GM12878 (cell line): Measurements from ENCODE around the gene WNK2. TPM values are rescaled to one million over a fixed set of nuclear protein-coding genes. Genes with fewer than 3 reads are reported as not detected.

Experiments used
- ATAC-seq: fragments of 200-7000 bp; cut with Tn5 transposase; 3 replicates; pipeline ENCODE4 v1.9.1; 2020; ENCODE audit warnings: mild to moderate bottlenecking, moderate library complexity
- BruUV-seq: library from RNA; stranded (reverse); fragments of 400-500 nt; replicated peaks from 2 replicates; lab custom pipeline; 2021; lab: Mats Ljungman, UMichigan
- CTCF ChIA-PET: fragments of 300-600 bp; sonication (Branson Sonifier 250); formaldehyde crosslinking; extraction: SDS; loops from one replicate; lab custom pipeline; 2021; ENCODE audit warnings: inconsistent platforms; lab: Yijun Ruan, JAX
- POLR2A ChIA-PET: fragments of 350-600 bp; formaldehyde crosslinking; extraction: SDS; loops from one replicate; lab custom pipeline; 2021; ENCODE audit warnings: inconsistent platforms; lab: Charles Lee
- RAD21 ChIA-PET: fragments of 300-600 bp; sonication (Branson Sonifier 250); formaldehyde crosslinking; loops from one replicate; lab custom pipeline; 2023; ENCODE audit warnings: antibody characterized with exemption; ENCODE audit not compliant: unreplicated experiment; lab: Charles Lee
- SMC1A ChIA-PET: fragments of 300-600 bp; sonication (Branson Sonifier 250); formaldehyde crosslinking; loops from one replicate; lab custom pipeline; 2023; ENCODE audit not compliant: unreplicated experiment, uncharacterized antibody; lab: Charles Lee
- DNase-seq: peaks from one replicate; pipeline ENCODE4 v3.0.0-alpha.2; 2011; ENCODE audit warnings: low read depth, low spot score
- FAIRE-seq: peaks from 3 replicates; lab custom pipeline; 2011; peaks lifted over from hg19 to GRCh38; lab: Jason Lieb, UNC
- H2AFZ ChIP-seq: 2 replicates; pipeline ENCODE4 v1.6.0; 2011; ENCODE audit warnings: low read depth, low read length, control low read depth; ENCODE audit not compliant: control insufficient read depth
- H3K27ac ChIP-seq: 2 replicates; pipeline ENCODE4 v1.5.1; 2011; ENCODE audit warnings: control low read depth; ENCODE audit not compliant: control insufficient read depth, insufficient read depth
- H3K27me3 ChIP-seq, 2 experiments: replicated peaks in 1 of 2; 2 replicates each; pipeline versions ENCODE4 v1.6.0 to v1.6.1; 2011; ENCODE audit warnings: low read length in 1 of 2; ENCODE audit not compliant: control insufficient read depth in 2 of 2, insufficient read depth in 2 of 2
- H3K36me3 ChIP-seq, 2 experiments: 2 replicates each; pipeline ENCODE4 v1.5.1; 2011; ENCODE audit warnings: low read length in 1 of 2; ENCODE audit not compliant: control insufficient read depth in 2 of 2, insufficient read depth in 2 of 2
- H3K4me1 ChIP-seq: 2 replicates; pipeline ENCODE4 v1.6.1; 2011; ENCODE audit warnings: mild to moderate bottlenecking, low read length, moderate library complexity, mixed read lengths; ENCODE audit not compliant: control insufficient read depth, insufficient read depth
- H3K4me2 ChIP-seq: 2 replicates; pipeline ENCODE4 v1.6.0; 2011; ENCODE audit warnings: control low read depth; ENCODE audit not compliant: control insufficient read depth, insufficient read depth
- H3K4me3 ChIP-seq: fragments of 200-600 bp; sonication (generic); 2 replicates; pipeline ENCODE4 v1.5.1; 2016
- H3K79me2 ChIP-seq: 2 replicates; pipeline ENCODE4 v1.6.0; 2011; ENCODE audit warnings: low read length; ENCODE audit not compliant: control insufficient read depth, insufficient read depth
- H3K9ac ChIP-seq: 2 replicates; pipeline ENCODE4 v1.8.0; 2011; ENCODE audit warnings: low read length, control low read depth, mixed read lengths; ENCODE audit not compliant: control insufficient read depth, insufficient read depth
- H3K9me3 ChIP-seq: replicated peaks from 3 replicates; pipeline ENCODE4 v1.5.1; 2011; ENCODE audit warnings: mild to moderate bottlenecking, low read length; ENCODE audit not compliant: control insufficient read depth, insufficient read depth
- H4K20me1 ChIP-seq: 2 replicates; pipeline ENCODE4 v1.6.0; 2011; ENCODE audit not compliant: control insufficient read depth, insufficient read depth
- BHLHE40 ChIP-seq, 2 experiments: fragments of 450-650 bp in 1 of 2; IDR thresholded peaks; 2 replicates each; pipeline ENCODE4 v1.6.1; 2011 to 2017; ENCODE audit warnings: low read depth in 2 of 2, borderline replicate concordance in 1 of 2, improper control_type of control experiment in 1 of 2, low read length in 1 of 2, mild to moderate bottlenecking in 1 of 2
- CBX3 ChIP-seq: fragments of 200-600 bp; sonication (generic); IDR thresholded peaks from 2 replicates; pipeline ENCODE4 v1.6.1; 2016; ENCODE audit warnings: low read depth, borderline replicate concordance
- EED ChIP-seq: sonication (generic); IDR thresholded peaks from 2 replicates; pipeline ENCODE4 v1.6.1; 2016; ENCODE audit warnings: antibody characterized with exemption, low read depth
- EP300 ChIP-seq, 2 experiments: fragments of 150-350 bp in 1 of 2; IDR thresholded peaks; 2 replicates each; pipeline ENCODE4 v1.6.1; 2011 to 2012; ENCODE audit warnings: low read depth in 2 of 2, low read length in 2 of 2, borderline replicate concordance in 1 of 2, improper control_type of control experiment in 1 of 2, inconsistent platforms in 1 of 2; ENCODE audit not compliant: control insufficient read depth in 1 of 2
- HCFC1 ChIP-seq: fragments of 150-350 bp; IDR thresholded peaks from 2 replicates; pipeline ENCODE4 v1.6.1; 2014; ENCODE audit warnings: low read length
- NBN ChIP-seq: fragments of 450-650 bp; IDR thresholded peaks from 2 replicates; pipeline ENCODE4 v1.6.1; 2016
- NFYB ChIP-seq: IDR thresholded peaks from 2 replicates; pipeline ENCODE4 v1.6.1; 2011; ENCODE audit warnings: low read depth, mild to moderate bottlenecking, low read length, improper control_type of control experiment, moderate library complexity; ENCODE audit not compliant: insufficient read depth
- NR2C2 ChIP-seq: IDR thresholded peaks from 2 replicates; pipeline ENCODE4 v1.6.1; 2011; ENCODE audit warnings: borderline replicate concordance, low read depth; ENCODE audit not compliant: control insufficient read depth, insufficient read length
- PBX3 ChIP-seq: IDR thresholded peaks from 2 replicates; pipeline ENCODE4 v1.6.1; 2011; ENCODE audit warnings: mild to moderate bottlenecking, low read depth, low read length, moderate library complexity; ENCODE audit not compliant: insufficient replicate concordance
- POLR2AphosphoS2 ChIP-seq: IDR thresholded peaks from 2 replicates; pipeline ENCODE4 v1.6.1; 2011; ENCODE audit warnings: low read depth, mild to moderate bottlenecking, low read length, improper control_type of control experiment, moderate library complexity
- SMC3 ChIP-seq: IDR thresholded peaks from 2 replicates; pipeline ENCODE4 v1.6.1; 2011; ENCODE audit warnings: low read length, improper control_type of control experiment, borderline replicate concordance
- SP1 ChIP-seq: IDR thresholded peaks from one replicate; pipeline ENCODE4 v1.6.1; 2011; ENCODE audit warnings: low read depth, low read length
- SREBF1 ChIP-seq: IDR thresholded peaks from 2 replicates; pipeline ENCODE4 v1.6.1; 2012; ENCODE audit warnings: mild to moderate bottlenecking, low read length
- YY1 ChIP-seq: IDR thresholded peaks from 2 replicates; pipeline ENCODE4 v1.6.1; 2011; ENCODE audit warnings: low read depth, mild to moderate bottlenecking, low read length
- ZNF207 ChIP-seq: fragments of 450-650 bp; IDR thresholded peaks from 2 replicates; pipeline ENCODE4 v1.6.1; 2014; ENCODE audit warnings: antibody characterized with exemption, mild to moderate bottlenecking, borderline replicate concordance
- ZZZ3 ChIP-seq: IDR thresholded peaks from 2 replicates; pipeline ENCODE4 v1.6.1; 2011; ENCODE audit warnings: low read depth; ENCODE audit not compliant: control insufficient read depth, insufficient read length
- WGBS: methylation state at CpG from one replicate; pipeline ENCODE4 v1.1.6; 2016; ENCODE audit warnings: low lambda C conversion rate; ENCODE audit not compliant: insufficient replicate concordance, insufficient coverage; ENCODE audit errors: missing lambda C conversion rate; 5-methylcytosine and 5-hydroxymethylcytosine counted together
- in situ Hi-C: fragments of 300-500 bp; cut with MboI; formaldehyde crosslinking; loops from 9 replicates; pipeline ENCODE4 v1.14.3; 2018; ENCODE audit warnings: mixed read lengths
- intact Hi-C: fragments of 100-400 bp; cut with micrococcal nuclease; formaldehyde crosslinking; loops from one replicate; pipeline ENCODE4 v1.14.2; 2022; ENCODE audit not compliant: unreplicated experiment
- polyA plus RNA-seq, 11 experiments: library from polyadenylated mRNA; depleted of rRNA in 4 of 11; unstranded in 6 of 11; stranded (reverse) in 5 of 11; fragments of >200 nt; fragmentation: Nextera tagmentation in 4 of 11; fragmentation: Illumina TruSeq in 1 of 11; extraction: Ambion mirVana in 4 of 11; extraction: Trizol in 1 of 11; gene quantifications; 1 replicate in 1 of 11; 2 replicates in 10 of 11; pipeline versions ENCODE4 v1.2.1 to v1.2.3, GENCODE V29; 2011 to 2016; ENCODE audit warnings: inconsistent platforms in 2 of 11, missing spikeins in 2 of 11, low read depth in 1 of 11
- total RNA-seq, 4 experiments: library from RNA; depleted of rRNA in 3 of 4; stranded (reverse); fragments of >200 nt in 3 of 4; fragmentation: Illumina TruSeq in 1 of 4; extraction: Trizol in 1 of 4; gene quantifications; 2 replicates each; pipeline versions ENCODE4 v1.2.1 to v1.2.3, GENCODE V29; 2013 to 2021
- TF ChIP-seq, protein P1 (sequence below): fragments of 450-650 bp; IDR thresholded peaks from 2 replicates; pipeline ENCODE4 v1.6.1; 2018; ENCODE audit warnings: mild to moderate bottlenecking, low read depth, moderate library complexity; ENCODE audit not compliant: partially characterized antibody
- TF ChIP-seq, protein P2 (sequence below): fragments of 450-650 bp; IDR thresholded peaks from 2 replicates; pipeline ENCODE4 v1.6.1; 2017; ENCODE audit warnings: low read depth, mild to moderate bottlenecking, moderate library complexity
- TF ChIP-seq, protein P3 (sequence below): fragments of 150-350 bp; IDR thresholded peaks from 2 replicates; pipeline ENCODE4 v1.6.1; 2014; ENCODE audit warnings: mild to moderate bottlenecking, low read depth, low read length

Gene WNK2
- total and polyA plus RNA-seq, 10 of the 15 experiments (the other 5 are each of a cell fraction or from before 2014, with no cell fraction given), result 0.15 TPM; not detected in 9

- Histone ChIP-seq H3K79me2 (no peaks in the 10 kb centered on the region), H3K4me3 (no peak overlapping the region), H3K36me3 (no peaks in the 10 kb centered on the region), H2AFZ (no peak overlapping the region), H3K27me3 (peaks cover 0 to 2% of the 10 kb centered on the region in 2 experiments; a peak in 2 of 4 replicates), H3K27ac (no peak overlapping the region), H4K20me1 (no peaks in the 10 kb centered on the region), H3K9ac (no peak overlapping the region), H3K4me1 (no peaks in the 10 kb centered on the region), H3K4me2 (no peak overlapping the region), H3K9me3 (no peaks in the 10 kb centered on the region)
- BruUV-seq, result no TSS peak
- in situ Hi-C loops (no loop called here), intact Hi-C loops (no loop called here)
- FAIRE-seq (no peak), DNase-seq (no peak), ATAC-seq (no peak)
- ChIA-PET SMC1A (no interaction called here), RAD21 (no interaction called here), POLR2A (no interaction called here), CTCF (no interaction called here)
- 26% methylated on average over 7 of the region's 7 CpGs for WGBS
- TF ChIP-seq EED, result no peak
- TF ChIP-seq PBX3, result no peak
- no peak for TF ChIP-seq NFYB
- TF ChIP-seq NBN, result no peak
- no peak for TF ChIP-seq SP1
- no peak for TF ChIP-seq YY1
- TF ChIP-seq, protein P1, sequence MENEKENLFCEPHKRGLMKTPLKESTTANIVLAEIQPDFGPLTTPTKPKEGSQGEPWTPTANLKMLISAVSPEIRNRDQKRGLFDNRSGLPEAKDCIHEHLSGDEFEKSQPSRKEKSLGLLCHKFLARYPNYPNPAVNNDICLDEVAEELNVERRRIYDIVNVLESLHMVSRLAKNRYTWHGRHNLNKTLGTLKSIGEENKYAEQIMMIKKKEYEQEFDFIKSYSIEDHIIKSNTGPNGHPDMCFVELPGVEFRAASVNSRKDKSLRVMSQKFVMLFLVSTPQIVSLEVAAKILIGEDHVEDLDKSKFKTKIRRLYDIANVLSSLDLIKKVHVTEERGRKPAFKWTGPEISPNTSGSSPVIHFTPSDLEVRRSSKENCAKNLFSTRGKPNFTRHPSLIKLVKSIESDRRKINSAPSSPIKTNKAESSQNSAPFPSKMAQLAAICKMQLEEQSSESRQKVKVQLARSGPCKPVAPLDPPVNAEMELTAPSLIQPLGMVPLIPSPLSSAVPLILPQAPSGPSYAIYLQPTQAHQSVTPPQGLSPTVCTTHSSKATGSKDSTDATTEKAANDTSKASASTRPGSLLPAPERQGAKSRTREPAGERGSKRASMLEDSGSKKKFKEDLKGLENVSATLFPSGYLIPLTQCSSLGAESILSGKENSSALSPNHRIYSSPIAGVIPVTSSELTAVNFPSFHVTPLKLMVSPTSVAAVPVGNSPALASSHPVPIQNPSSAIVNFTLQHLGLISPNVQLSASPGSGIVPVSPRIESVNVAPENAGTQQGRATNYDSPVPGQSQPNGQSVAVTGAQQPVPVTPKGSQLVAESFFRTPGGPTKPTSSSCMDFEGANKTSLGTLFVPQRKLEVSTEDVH, result no peak
- TF ChIP-seq ZNF207, result no peak
- TF ChIP-seq EP300 (IDR thresholded peaks at IDR 0.05; ENCODE audit: borderline replicate concordance in 1 of 2, control insufficient read depth in 1 of 2, low read depth in 2 of 2, low read length in 2 of 2), result no peak
- no peak for TF ChIP-seq ZZZ3
- no peak for TF ChIP-seq POLR2AphosphoS2
- no peak for TF ChIP-seq NR2C2
- TF ChIP-seq BHLHE40 (IDR thresholded peaks at IDR 0.05; ENCODE audit: borderline replicate concordance in 1 of 2, low read depth in 2 of 2, low read length in 1 of 2), result no peak
- TF ChIP-seq, protein P2, sequence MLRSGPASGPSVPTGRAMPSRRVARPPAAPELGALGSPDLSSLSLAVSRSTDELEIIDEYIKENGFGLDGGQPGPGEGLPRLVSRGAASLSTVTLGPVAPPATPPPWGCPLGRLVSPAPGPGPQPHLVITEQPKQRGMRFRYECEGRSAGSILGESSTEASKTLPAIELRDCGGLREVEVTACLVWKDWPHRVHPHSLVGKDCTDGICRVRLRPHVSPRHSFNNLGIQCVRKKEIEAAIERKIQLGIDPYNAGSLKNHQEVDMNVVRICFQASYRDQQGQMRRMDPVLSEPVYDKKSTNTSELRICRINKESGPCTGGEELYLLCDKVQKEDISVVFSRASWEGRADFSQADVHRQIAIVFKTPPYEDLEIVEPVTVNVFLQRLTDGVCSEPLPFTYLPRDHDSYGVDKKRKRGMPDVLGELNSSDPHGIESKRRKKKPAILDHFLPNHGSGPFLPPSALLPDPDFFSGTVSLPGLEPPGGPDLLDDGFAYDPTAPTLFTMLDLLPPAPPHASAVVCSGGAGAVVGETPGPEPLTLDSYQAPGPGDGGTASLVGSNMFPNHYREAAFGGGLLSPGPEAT, result no peak
- TF ChIP-seq CBX3, result no peak
- TF ChIP-seq SMC3, result no peak
- no peak for TF ChIP-seq HCFC1
- TF ChIP-seq, protein P3, sequence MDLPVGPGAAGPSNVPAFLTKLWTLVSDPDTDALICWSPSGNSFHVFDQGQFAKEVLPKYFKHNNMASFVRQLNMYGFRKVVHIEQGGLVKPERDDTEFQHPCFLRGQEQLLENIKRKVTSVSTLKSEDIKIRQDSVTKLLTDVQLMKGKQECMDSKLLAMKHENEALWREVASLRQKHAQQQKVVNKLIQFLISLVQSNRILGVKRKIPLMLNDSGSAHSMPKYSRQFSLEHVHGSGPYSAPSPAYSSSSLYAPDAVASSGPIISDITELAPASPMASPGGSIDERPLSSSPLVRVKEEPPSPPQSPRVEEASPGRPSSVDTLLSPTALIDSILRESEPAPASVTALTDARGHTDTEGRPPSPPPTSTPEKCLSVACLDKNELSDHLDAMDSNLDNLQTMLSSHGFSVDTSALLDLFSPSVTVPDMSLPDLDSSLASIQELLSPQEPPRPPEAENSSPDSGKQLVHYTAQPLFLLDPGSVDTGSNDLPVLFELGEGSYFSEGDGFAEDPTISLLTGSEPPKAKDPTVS, result no peak
- no peak for TF ChIP-seq SREBF1
These were observed 62.6 kb downstream of the WNK2 start for GRCh38 chr9:93246526-93246925.
